HCT116 (cell line): Measurements from ENCODE around the gene NLRP7. TPM values are rescaled to one million over a fixed set of nuclear protein-coding genes. Genes with fewer than 3 reads are reported as not detected.

Experiments used
- ATAC-seq: fragments of 200-7000 bp; cut with Tn5 transposase; 2 replicates; pipeline ENCODE4 v1.9.1; 2020; ENCODE audit warnings: mild to moderate bottlenecking, moderate library complexity
- BruUV-seq: library from RNA; stranded (reverse); fragments of 400-500 nt; replicated peaks from 2 replicates; lab custom pipeline; 2021; lab: Mats Ljungman, UMichigan
- CTCF ChIA-PET: fragments of 300-600 bp; sonication (Branson Sonifier 250); formaldehyde crosslinking; loops from one replicate; lab custom pipeline; 2021; ENCODE audit warnings: antibody characterized with exemption; lab: Charles Lee
- POLR2A ChIA-PET: fragments of 300-600, 350-600 bp; sonication (Branson Sonifier 250); formaldehyde crosslinking; loops from one replicate; lab custom pipeline; 2021; ENCODE audit warnings: antibody characterized with exemption; lab: Charles Lee
- RAD21 ChIA-PET, 2 experiments: fragments of 300-600 bp; sonication (Branson Sonifier 250); formaldehyde crosslinking; loops; one replicate each; lab custom pipeline; 2023; ENCODE audit warnings: low total read pairs in 2 of 2; ENCODE audit not compliant: uncharacterized antibody in 2 of 2, unreplicated experiment in 2 of 2, low non-redundant PET in 1 of 2; lab: Charles Lee
- DNase-seq: peaks from one replicate; pipeline ENCODE4 v3.0.0-alpha.2; 2010; ENCODE audit warnings: low read depth, low spot score
- H2AFZ ChIP-seq: fragments of 200-600 bp; shearing (Covaris generic), sonication (generic); 2 replicates; pipeline ENCODE4 v1.6.1; 2017; ENCODE audit warnings: low read depth, mixed run types, mixed read lengths, antibody characterized with exemption, low read length; ENCODE audit not compliant: poor library complexity, severe bottlenecking
- H3K27ac ChIP-seq: 2 replicates; pipeline ENCODE4 v1.5.1; 2012; ENCODE audit warnings: low read depth, low read length
- H3K27me3 ChIP-seq: fragments of 200-600 bp; sonication (generic); 2 replicates; pipeline ENCODE4 v1.6.1; 2016; ENCODE audit warnings: mixed run types, low read length, mixed read lengths; ENCODE audit not compliant: insufficient read depth
- H3K36me3 ChIP-seq, 2 experiments: fragments of 200-500 bp in 1 of 2; fragments of 200-600 bp in 1 of 2; sonication (Bioruptor generic) in 1 of 2; sonication (generic) in 1 of 2; 2 replicates each; pipeline versions ENCODE4 v1.5.1 to v1.6.1; 2014 to 2016; ENCODE audit warnings: low read length in 2 of 2, inconsistent platforms in 1 of 2, mixed read lengths in 1 of 2, mixed run types in 1 of 2; ENCODE audit not compliant: insufficient read depth in 2 of 2, control insufficient read depth in 1 of 2
- H3K4me1 ChIP-seq, 2 experiments: fragments of 200-600 bp in 1 of 2; sonication (generic) in 1 of 2; 2 replicates each; pipeline versions ENCODE4 v1.5.1 to v1.6.1; 2012 to 2017; ENCODE audit warnings: low read length in 2 of 2, inconsistent platforms in 1 of 2, mild to moderate bottlenecking in 1 of 2, mixed read lengths in 1 of 2, mixed run types in 1 of 2, moderate library complexity in 1 of 2; ENCODE audit not compliant: insufficient read depth in 2 of 2, control insufficient read depth in 1 of 2
- H3K4me2 ChIP-seq: fragments of 200-600 bp; sonication (generic); 2 replicates; pipeline ENCODE4 v1.6.1; 2017; ENCODE audit warnings: mixed run types, low read length, mixed read lengths
- H3K4me3 ChIP-seq, 2 experiments: fragments of 200-600 bp in 1 of 2; sonication (generic) in 1 of 2; replicated peaks in 1 of 2; 2 replicates each; pipeline ENCODE4 v1.5.1; 2011 to 2016; ENCODE audit warnings: low read length in 2 of 2, control low read depth in 1 of 2, low read depth in 1 of 2, mild to moderate bottlenecking in 1 of 2, mixed read lengths in 1 of 2, mixed run types in 1 of 2
- H3K79me2 ChIP-seq: fragments of 200-600 bp; sonication (generic); 2 replicates; pipeline ENCODE4 v1.6.1; 2017; ENCODE audit warnings: mild to moderate bottlenecking, mixed run types, low read length, moderate library complexity, mixed read lengths; ENCODE audit not compliant: insufficient read depth
- H3K9ac ChIP-seq: fragments of 200-600 bp; sonication (generic); 2 replicates; pipeline ENCODE4 v1.6.1; 2016; ENCODE audit warnings: low read length, mixed read lengths
- H3K9me2 ChIP-seq: fragments of 200-600 bp; sonication (generic), shearing (Covaris generic); 2 replicates; pipeline ENCODE4 v1.6.1; 2017; ENCODE audit warnings: mixed run types, mild to moderate bottlenecking, moderate library complexity; ENCODE audit not compliant: insufficient read depth
- H3K9me3 ChIP-seq, 2 experiments: fragments of 200-500 bp in 1 of 2; fragments of 200-600 bp in 1 of 2; sonication (Bioruptor generic) in 1 of 2; sonication (generic) in 1 of 2; 2 replicates each; pipeline ENCODE4 v1.6.1; 2014 to 2017; ENCODE audit warnings: low read length in 2 of 2, mixed read lengths in 2 of 2, inconsistent platforms in 1 of 2, low read depth in 1 of 2, mild to moderate bottlenecking in 1 of 2, mixed run types in 1 of 2, moderate library complexity in 1 of 2; ENCODE audit not compliant: control insufficient read depth in 1 of 2, insufficient read depth in 1 of 2
- H4K20me1 ChIP-seq: fragments of 200-600 bp; sonication (generic), shearing (Covaris generic); 2 replicates; pipeline ENCODE4 v1.6.1; 2017; ENCODE audit warnings: mixed run types, mild to moderate bottlenecking, moderate library complexity; ENCODE audit not compliant: insufficient read depth
- CBX3 ChIP-seq: IDR thresholded peaks from 2 replicates; pipeline ENCODE4 v1.6.1; 2012; ENCODE audit warnings: low read depth
- CEBPB ChIP-seq: IDR thresholded peaks from 2 replicates; pipeline ENCODE4 v1.6.1; 2012; ENCODE audit warnings: low read depth
- ELF1 ChIP-seq: IDR thresholded peaks from 2 replicates; pipeline ENCODE4 v1.6.1; 2012; ENCODE audit warnings: low read depth, borderline replicate concordance
- EZH2 ChIP-seq: fragments of 200-600 bp; sonication (generic); IDR thresholded peaks from 2 replicates; pipeline ENCODE4 v1.6.1; 2017; ENCODE audit warnings: antibody characterized with exemption, mixed run types
- EZH2phosphoT487 ChIP-seq: fragments of 200-600 bp; IDR thresholded peaks from 2 replicates; pipeline ENCODE4 v1.6.1; 2018; ENCODE audit warnings: antibody characterized with exemption, borderline replicate concordance
- JUND ChIP-seq: IDR thresholded peaks from 2 replicates; pipeline ENCODE4 v1.6.1; 2012
- POLR2AphosphoS5 ChIP-seq: IDR thresholded peaks from 2 replicates; pipeline ENCODE4 v1.6.1; 2011; ENCODE audit warnings: mild to moderate bottlenecking, low read depth, low read length, moderate library complexity
- RAD21 ChIP-seq: IDR thresholded peaks from 2 replicates; pipeline ENCODE4 v1.6.1; 2012; ENCODE audit warnings: low read depth, mild to moderate bottlenecking
- SRF ChIP-seq: IDR thresholded peaks from 2 replicates; pipeline ENCODE4 v1.6.1; 2012; ENCODE audit warnings: low read depth
- TCF7L2 ChIP-seq: IDR thresholded peaks from 2 replicates; pipeline ENCODE4 v1.7.0; 2011; ENCODE audit warnings: borderline replicate concordance, inconsistent platforms; ENCODE audit not compliant: insufficient read depth, insufficient read length; ENCODE audit errors: extremely low read depth
- ZFX ChIP-seq: fragments of 450-650 bp; IDR thresholded peaks from 2 replicates; pipeline ENCODE4 v1.6.1; 2017
- ZNF274 ChIP-seq: fragments of 200-500 bp; sonication (Bioruptor generic); IDR thresholded peaks from 2 replicates; pipeline ENCODE4 v1.6.1; 2014; ENCODE audit warnings: mild to moderate bottlenecking, low read depth, low read length, inconsistent platforms
- intact Hi-C: fragments of 100-400 bp; cut with micrococcal nuclease; formaldehyde crosslinking; loops from 2 replicates; pipeline ENCODE4 v1.10.0; 2022
- total RNA-seq: library from RNA; stranded (reverse); gene quantifications from one replicate; pipeline ENCODE4 v1.2.1, GENCODE V29; 2021; ENCODE audit not compliant: unreplicated experiment
- TF ChIP-seq, protein P1 (sequence below), 3 experiments: fragments of 200-600 bp in 1 of 3; sonication (generic) in 1 of 3; IDR thresholded peaks in 2 of 3; conservative IDR thresholded peaks in 1 of 3; 2 replicates each; pipeline ENCODE4 v1.5.1; 2012 to 2017; ENCODE audit warnings: low read depth in 2 of 3, low read length in 2 of 3, antibody characterized with exemption in 1 of 3, borderline replicate concordance in 1 of 3, control low read depth in 1 of 3, mild to moderate bottlenecking in 1 of 3, mixed read lengths in 1 of 3, mixed run types in 1 of 3, moderate library complexity in 1 of 3; ENCODE audit not compliant: insufficient read depth in 1 of 3
- TF ChIP-seq, protein P2 (sequence below): IDR thresholded peaks from 2 replicates; pipeline ENCODE4 v1.6.1; 2011; ENCODE audit warnings: mild to moderate bottlenecking, low read length, moderate library complexity; ENCODE audit not compliant: insufficient replicate concordance; ENCODE audit errors: extremely low read depth
- TF ChIP-seq, protein P3 (sequence below): IDR thresholded peaks from 2 replicates; pipeline ENCODE4 v1.6.1; 2012
- TF ChIP-seq, protein P4 (sequence below): IDR thresholded peaks from 2 replicates; pipeline ENCODE4 v1.6.1; 2012

NLRP7 gene
- total RNA-seq, 1 experiment from 2014 or later = not detected

DNA sequence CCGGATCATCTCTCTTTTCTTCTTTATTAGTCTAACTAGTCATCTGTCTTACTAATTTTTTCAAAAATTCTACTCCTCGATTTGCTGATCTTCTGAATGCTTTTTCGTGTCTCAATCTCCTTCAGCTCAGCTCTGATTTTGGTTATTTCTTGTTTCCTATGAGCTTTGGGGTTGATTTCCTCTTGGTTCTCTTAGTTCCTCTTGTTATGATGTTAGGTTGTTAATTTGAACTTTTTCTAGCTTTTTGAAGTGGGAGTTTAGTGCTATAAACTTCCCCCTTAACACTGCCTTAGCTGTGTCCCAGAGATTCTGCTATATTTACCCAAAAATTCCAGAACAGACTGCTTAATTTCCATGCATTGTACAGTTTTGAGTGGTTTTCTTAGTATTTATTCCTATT, 69.9 kb downstream of the NLRP7 start (continued):
- no peak for TF ChIP-seq EZH2
- no peak for TF ChIP-seq RAD21

DNA sequence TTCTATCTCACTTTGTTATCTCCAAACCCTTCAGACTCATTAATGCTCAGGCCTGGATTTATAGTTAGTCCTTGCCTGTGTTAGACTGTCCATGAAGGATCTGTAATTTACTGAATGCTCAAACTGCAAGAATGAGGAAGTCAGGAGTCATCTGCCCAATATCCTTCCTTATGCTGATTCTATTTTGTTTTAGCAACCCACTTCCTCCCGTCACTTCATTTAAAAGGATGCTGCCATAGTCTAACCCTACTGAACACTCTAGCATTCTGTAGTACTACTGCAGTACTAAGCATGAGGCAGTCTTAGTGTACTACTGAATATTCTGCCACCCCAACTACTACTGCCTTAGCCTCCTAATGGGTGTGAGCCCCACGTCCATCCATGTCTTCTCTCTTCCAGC, 71.8 kb downstream of the NLRP7 start:
- ChIA-PET RAD21 (no interaction called here), POLR2A (no interaction called here), CTCF (no interaction called here)
- Histone ChIP-seq H3K4me3 (no peak overlapping the region), H3K9me2 (no peaks in the 10 kb centered on the region), H4K20me1 (no peaks in the 10 kb centered on the region), H3K4me1 (no peaks in the 10 kb centered on the region), H3K79me2 (no peaks in the 10 kb centered on the region), H3K9ac (no peak overlapping the region), H3K4me2 (no peak overlapping the region), H3K36me3 (no peaks in the 10 kb centered on the region), H3K9me3 (no peaks in the 10 kb centered on the region), H3K27ac (no peak overlapping the region), H3K27me3 (peaks cover 14% of the 10 kb centered on the region; the same call in 1 of the 2 replicates), H2AFZ (no peak overlapping the region)
- intact Hi-C loops = no loop called here
- TF ChIP-seq ZNF274 (no peak), ZFX (no peak), ELF1 (no peak), RAD21 (no peak)
- DNase-seq (no peak), ATAC-seq (no peak)
- no TSS peak for BruUV-seq

DNA sequence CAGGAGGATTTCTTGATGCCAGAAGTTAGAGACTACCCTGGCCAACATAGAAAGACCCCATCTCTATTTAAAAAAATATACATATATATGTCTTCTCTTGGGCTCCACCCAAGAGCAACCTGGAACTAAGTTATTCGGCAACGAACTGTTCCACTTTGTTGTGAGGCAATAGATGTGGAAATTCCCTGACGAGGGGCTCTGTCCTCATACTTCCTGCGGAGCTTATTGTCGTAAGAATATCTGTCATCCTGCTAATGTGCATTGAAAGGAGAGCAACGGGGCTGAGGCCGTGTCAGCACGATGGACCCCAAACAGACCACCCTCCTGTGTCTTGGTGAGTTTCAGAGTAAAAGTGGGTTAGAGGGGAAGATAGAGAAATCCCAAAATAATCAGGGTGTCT, 73.3 kb downstream of the NLRP7 start, which contains the start of gene FCAR:
FCAR (plus strand) TSS at position 246 of the 400 bp plus-strand sequence; CDS start at position 301, 55 bp downstream.
- ATAC-seq (no peak), DNase-seq (no peak)
- POLR2A ChIA-PET = no interaction called here
- H3K9me3 ChIP-seq = no peaks in the 10 kb centered on the region
- H3K27me3 ChIP-seq = peaks cover 14% of the 10 kb centered on the region; the same call in 1 of the 2 replicates
- H3K36me3 ChIP-seq = no peaks in the 10 kb centered on the region
- no peak within 1 kb of the TSS for H3K27ac ChIP-seq
- no peak within 1 kb of the TSS for H3K9ac ChIP-seq
- intact Hi-C loops = no loop called here
- H2AFZ ChIP-seq = no peak within 1 kb of the TSS
- no peaks in the 10 kb centered on the region for H3K79me2 ChIP-seq
- no peak within 1 kb of the TSS for H3K4me3 ChIP-seq
- H3K4me2 ChIP-seq = no peak within 1 kb of the TSS
- no TSS peak for BruUV-seq
- no peaks in the 10 kb centered on the region for H3K9me2 ChIP-seq
- RAD21 ChIA-PET = no interaction called here
- CTCF ChIA-PET = no interaction called here
- H3K4me1 ChIP-seq = no peaks in the 10 kb centered on the region
- no peaks in the 10 kb centered on the region for H4K20me1 ChIP-seq
- TF ChIP-seq EZH2phosphoT487 (no peak), EZH2 (no peak), CEBPB (no peak), POLR2AphosphoS5 (no peak), ZFX (no peak), CBX3 (no peak), TCF7L2 (no peak), JUND (no peak), SRF (no peak)
- TF ChIP-seq, protein P1, sequence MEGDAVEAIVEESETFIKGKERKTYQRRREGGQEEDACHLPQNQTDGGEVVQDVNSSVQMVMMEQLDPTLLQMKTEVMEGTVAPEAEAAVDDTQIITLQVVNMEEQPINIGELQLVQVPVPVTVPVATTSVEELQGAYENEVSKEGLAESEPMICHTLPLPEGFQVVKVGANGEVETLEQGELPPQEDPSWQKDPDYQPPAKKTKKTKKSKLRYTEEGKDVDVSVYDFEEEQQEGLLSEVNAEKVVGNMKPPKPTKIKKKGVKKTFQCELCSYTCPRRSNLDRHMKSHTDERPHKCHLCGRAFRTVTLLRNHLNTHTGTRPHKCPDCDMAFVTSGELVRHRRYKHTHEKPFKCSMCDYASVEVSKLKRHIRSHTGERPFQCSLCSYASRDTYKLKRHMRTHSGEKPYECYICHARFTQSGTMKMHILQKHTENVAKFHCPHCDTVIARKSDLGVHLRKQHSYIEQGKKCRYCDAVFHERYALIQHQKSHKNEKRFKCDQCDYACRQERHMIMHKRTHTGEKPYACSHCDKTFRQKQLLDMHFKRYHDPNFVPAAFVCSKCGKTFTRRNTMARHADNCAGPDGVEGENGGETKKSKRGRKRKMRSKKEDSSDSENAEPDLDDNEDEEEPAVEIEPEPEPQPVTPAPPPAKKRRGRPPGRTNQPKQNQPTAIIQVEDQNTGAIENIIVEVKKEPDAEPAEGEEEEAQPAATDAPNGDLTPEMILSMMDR (IDR thresholded peaks at IDR 0.05 in 2 of 3, conservative IDR thresholded peaks at IDR 0.05 in 1 of 3; ENCODE audit: borderline replicate concordance in 1 of 3, insufficient read depth in 1 of 3, low read depth in 2 of 3, low read length in 2 of 3) = no peak
- TF ChIP-seq, protein P2, sequence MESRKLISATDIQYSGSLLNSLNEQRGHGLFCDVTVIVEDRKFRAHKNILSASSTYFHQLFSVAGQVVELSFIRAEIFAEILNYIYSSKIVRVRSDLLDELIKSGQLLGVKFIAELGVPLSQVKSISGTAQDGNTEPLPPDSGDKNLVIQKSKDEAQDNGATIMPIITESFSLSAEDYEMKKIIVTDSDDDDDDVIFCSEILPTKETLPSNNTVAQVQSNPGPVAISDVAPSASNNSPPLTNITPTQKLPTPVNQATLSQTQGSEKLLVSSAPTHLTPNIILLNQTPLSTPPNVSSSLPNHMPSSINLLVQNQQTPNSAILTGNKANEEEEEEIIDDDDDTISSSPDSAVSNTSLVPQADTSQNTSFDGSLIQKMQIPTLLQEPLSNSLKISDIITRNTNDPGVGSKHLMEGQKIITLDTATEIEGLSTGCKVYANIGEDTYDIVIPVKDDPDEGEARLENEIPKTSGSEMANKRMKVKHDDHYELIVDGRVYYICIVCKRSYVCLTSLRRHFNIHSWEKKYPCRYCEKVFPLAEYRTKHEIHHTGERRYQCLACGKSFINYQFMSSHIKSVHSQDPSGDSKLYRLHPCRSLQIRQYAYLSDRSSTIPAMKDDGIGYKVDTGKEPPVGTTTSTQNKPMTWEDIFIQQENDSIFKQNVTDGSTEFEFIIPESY = no peak
- TF ChIP-seq, protein P3, sequence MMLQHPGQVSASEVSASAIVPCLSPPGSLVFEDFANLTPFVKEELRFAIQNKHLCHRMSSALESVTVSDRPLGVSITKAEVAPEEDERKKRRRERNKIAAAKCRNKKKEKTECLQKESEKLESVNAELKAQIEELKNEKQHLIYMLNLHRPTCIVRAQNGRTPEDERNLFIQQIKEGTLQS = no peak
- TF ChIP-seq, protein P4, sequence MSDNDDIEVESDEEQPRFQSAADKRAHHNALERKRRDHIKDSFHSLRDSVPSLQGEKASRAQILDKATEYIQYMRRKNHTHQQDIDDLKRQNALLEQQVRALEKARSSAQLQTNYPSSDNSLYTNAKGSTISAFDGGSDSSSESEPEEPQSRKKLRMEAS = no peak
